ENCODE results near the gene LPGAT1.
A peak's percentile ranks its signal among the peaks of the same experiment; 100 is the strongest.

The LPGAT1 gene

DNA sequence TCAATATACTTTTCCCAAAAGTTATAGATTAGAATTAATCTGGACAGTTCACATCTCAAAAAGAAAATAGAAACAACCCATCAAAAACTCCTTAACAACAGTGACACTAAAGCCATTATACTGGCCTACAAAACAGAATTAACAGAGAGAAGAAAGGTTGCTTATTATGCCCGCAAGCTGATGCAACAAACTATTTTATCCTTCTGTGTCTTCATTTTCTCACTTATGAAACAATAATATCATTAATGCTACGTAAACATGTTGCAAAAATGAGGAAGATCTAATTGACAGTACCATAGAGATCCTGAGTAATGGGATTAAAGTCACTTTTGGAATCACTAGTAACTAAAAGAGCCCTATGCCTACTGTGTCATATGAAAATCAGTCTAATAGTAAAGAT is 32.6 kb downstream of the LPGAT1 start:
- H3K36me3 ChIP-seq (ENCODE audit: control insufficient read depth in 4 of 4, insufficient read depth in 4 of 4, low read length in 3 of 4): peaks cover 2 to 24% (median 9%) of the 10 kb centered on the region in 4 experiments
- POLR2A ChIA-PET: no interaction called here
- no peak overlapping the region for H3K4me3 ChIP-seq (ENCODE audit: control insufficient read depth in 1 of 7, extremely low read depth in 1 of 7, insufficient read depth in 4 of 7, low read depth in 2 of 7, low read length in 6 of 7)
- WGBS (ENCODE audit: insufficient coverage): no CpG with 5 or more reads among the region's 2 CpGs
- no peak overlapping the region for H3K27ac ChIP-seq (ENCODE audit: insufficient read depth in 1 of 2, low read depth in 1 of 2, low read length in 2 of 2, poor library complexity in 1 of 2, severe bottlenecking in 2 of 2)
- CTCF ChIA-PET: interaction anchor here (1.4 to 2.1 kb wide), 2 partner anchors 10 to 18 kb away, joined by 7 to 8 read pairs; no protein-coding TSS in a partner anchor
- no peak for DNase-seq
- H3K27me3 ChIP-seq (replicated peaks in 2 of 5; ENCODE audit: control insufficient read depth in 4 of 5, insufficient read depth in 5 of 5, low read length in 4 of 5): no peaks in the 10 kb centered on the region
- H3K9me3 ChIP-seq (ENCODE audit: control extremely low read depth in 1 of 5, control insufficient read depth in 4 of 5, insufficient read depth in 2 of 5, low read depth in 1 of 5, low read length in 4 of 5): peaks cover 0 to 7% (median under 1%) of the 10 kb centered on the region in 5 experiments
- H3K4me1 ChIP-seq (ENCODE audit: control extremely low read depth in 1 of 4, control insufficient read depth in 4 of 4, insufficient read depth in 4 of 4, low read length in 3 of 4): no peaks in the 10 kb centered on the region

DNA sequence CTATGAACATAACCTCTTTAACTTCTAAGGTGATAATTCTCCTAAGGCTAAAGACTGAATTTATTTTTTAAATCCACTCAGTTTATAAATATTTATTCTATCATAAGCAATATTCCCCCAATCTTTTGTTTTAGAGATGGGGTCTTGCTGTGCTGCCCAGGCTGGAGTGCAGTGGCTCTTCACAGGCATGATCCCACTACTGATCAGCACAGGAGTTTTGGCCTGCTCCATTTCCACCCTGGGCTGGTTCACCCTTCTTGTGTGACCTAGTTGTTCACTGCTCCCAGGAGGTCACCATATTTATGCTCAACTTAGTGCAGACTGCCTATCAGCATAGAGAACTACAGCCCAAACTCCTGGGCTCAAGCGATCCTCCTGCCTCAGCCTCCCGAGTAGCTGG is 38.6 kb downstream of the LPGAT1 start:
- Histone ChIP-seq H3K4me3 (ENCODE audit: control insufficient read depth in 1 of 7, extremely low read depth in 1 of 7, insufficient read depth in 4 of 7, low read depth in 2 of 7, low read length in 6 of 7) (no peak overlapping the region), H3K9me3 (ENCODE audit: control extremely low read depth in 1 of 5, control insufficient read depth in 4 of 5, insufficient read depth in 2 of 5, low read depth in 1 of 5, low read length in 4 of 5) (no peaks in the 10 kb centered on the region), H3K27ac (ENCODE audit: insufficient read depth in 1 of 2, low read depth in 1 of 2, low read length in 2 of 2, poor library complexity in 1 of 2, severe bottlenecking in 2 of 2) (no peak overlapping the region), H3K36me3 (ENCODE audit: control insufficient read depth in 4 of 4, insufficient read depth in 4 of 4, low read length in 3 of 4) (peaks cover 6 to 28% (median 9%) of the 10 kb centered on the region in 4 experiments), H3K4me1 (ENCODE audit: control extremely low read depth in 1 of 4, control insufficient read depth in 4 of 4, insufficient read depth in 4 of 4, low read length in 3 of 4) (no peaks in the 10 kb centered on the region), H3K27me3 (replicated peaks in 2 of 5; ENCODE audit: control insufficient read depth in 4 of 5, insufficient read depth in 5 of 5, low read length in 4 of 5) (no peaks in the 10 kb centered on the region)
- DNase-seq: no peak
- ChIA-PET CTCF (interaction anchor here (0.6 kb wide), 1 partner anchor 1172 kb away, joined by 3 read pairs; no protein-coding TSS in a partner anchor), POLR2A (no interaction called here)
- WGBS (ENCODE audit: insufficient coverage): 96% methylated on average over 2 of the region's 2 CpGs

DNA sequence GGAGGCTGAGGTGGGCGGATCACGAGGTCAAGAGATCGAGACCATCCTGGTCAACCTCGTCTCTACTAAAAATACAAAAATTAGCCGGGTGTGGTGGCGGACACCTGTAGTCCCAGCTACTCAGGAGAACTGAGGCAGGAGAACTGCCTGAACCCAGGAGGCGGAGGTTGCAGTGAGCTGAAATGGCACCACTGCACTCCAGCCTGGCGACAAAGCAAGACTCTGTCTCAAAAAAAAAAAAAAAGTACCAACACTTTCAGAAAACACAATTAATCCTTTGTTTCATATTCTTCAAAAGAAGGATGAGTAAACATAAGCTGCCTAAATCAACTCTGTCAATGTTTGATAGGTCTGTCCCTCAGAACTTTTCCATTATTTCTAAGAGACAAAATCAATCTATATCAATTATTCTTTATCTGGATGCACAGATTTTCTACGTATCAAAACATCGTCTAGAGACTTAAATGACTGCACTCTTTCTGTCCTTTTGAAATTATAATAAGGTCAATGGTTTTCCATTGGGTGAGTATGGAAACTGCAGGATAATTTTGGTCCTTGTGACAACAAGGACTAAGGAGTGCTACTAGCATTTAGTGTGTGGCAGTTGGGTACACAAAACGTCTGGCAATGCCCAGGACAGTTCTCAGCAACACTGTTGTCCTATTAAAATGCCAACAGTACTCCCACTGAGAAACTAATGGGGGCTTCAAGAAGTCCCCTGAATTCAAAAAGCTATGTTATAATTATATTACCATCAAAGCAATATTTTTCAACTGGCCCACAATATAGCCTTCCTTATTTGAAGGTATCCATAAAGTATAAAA is 40.7 kb downstream of the LPGAT1 start:
- H3K4me3 ChIP-seq (ENCODE audit: control insufficient read depth in 1 of 7, extremely low read depth in 1 of 7, insufficient read depth in 4 of 7, low read depth in 2 of 7, low read length in 6 of 7): no peak overlapping the region
- H3K9me3 ChIP-seq (ENCODE audit: control extremely low read depth in 1 of 5, control insufficient read depth in 4 of 5, insufficient read depth in 2 of 5, low read depth in 1 of 5, low read length in 4 of 5): no peaks in the 10 kb centered on the region
- no peaks in the 10 kb centered on the region for H3K4me1 ChIP-seq (ENCODE audit: control extremely low read depth in 1 of 4, control insufficient read depth in 4 of 4, insufficient read depth in 4 of 4, low read length in 3 of 4)
- H3K27me3 ChIP-seq (replicated peaks in 2 of 5; ENCODE audit: control insufficient read depth in 4 of 5, insufficient read depth in 5 of 5, low read length in 4 of 5): no peaks in the 10 kb centered on the region
- H3K36me3 ChIP-seq (ENCODE audit: control insufficient read depth in 4 of 4, insufficient read depth in 4 of 4, low read length in 3 of 4): peaks cover 5 to 25% (median 8%) of the 10 kb centered on the region in 4 experiments
- no peak for DNase-seq
- WGBS (ENCODE audit: insufficient coverage): 100% methylated on average over 4 of the region's 11 CpGs
- CTCF ChIA-PET: interaction anchor here (0.8 to 1.7 kb wide), 2 partner anchors 11 to 281 kb away, joined by 3 read pairs; no protein-coding TSS in a partner anchor
- H3K27ac ChIP-seq (ENCODE audit: insufficient read depth in 1 of 2, low read depth in 1 of 2, low read length in 2 of 2, poor library complexity in 1 of 2, severe bottlenecking in 2 of 2): no peak overlapping the region
- POLR2A ChIA-PET: no interaction called here

DNA sequence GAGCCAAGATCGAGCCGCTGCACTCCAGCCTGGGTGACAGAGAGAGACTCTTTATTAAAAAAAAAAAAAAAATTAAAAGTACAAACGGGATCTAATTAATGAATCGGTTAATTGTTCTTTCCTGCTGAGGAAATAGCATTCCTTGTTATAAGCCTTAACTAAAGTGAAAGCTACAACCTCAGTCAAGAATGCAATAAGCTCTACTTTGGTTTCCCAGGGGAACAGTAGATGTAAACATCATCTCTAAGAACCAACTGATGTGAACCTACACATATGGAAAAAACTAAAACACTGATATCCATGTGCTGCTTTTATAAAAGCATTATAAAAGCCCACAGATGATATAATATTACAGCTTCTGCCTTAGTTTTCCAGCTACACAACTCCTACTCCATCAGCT is 41.9 kb downstream of the LPGAT1 start:
- 60% methylated on average over 1 of the region's 4 CpGs for WGBS (ENCODE audit: insufficient coverage)
- DNase-seq: no peak
- ChIA-PET CTCF (interaction anchor here (0.6 to 2.0 kb wide), 4 partner anchors 9 to 587 kb away, joined by 3 to 8 read pairs (median 3); no protein-coding TSS in a partner anchor), POLR2A (interaction anchor here (0.6 kb wide), 1 partner anchor 20 kb away, joined by 7 read pairs; no protein-coding TSS in a partner anchor)
- H3K27ac ChIP-seq (ENCODE audit: insufficient read depth in 1 of 2, low read depth in 1 of 2, low read length in 2 of 2, poor library complexity in 1 of 2, severe bottlenecking in 2 of 2): no peak overlapping the region
- H3K9me3 ChIP-seq (ENCODE audit: control extremely low read depth in 1 of 5, control insufficient read depth in 4 of 5, insufficient read depth in 2 of 5, low read depth in 1 of 5, low read length in 4 of 5): no peaks in the 10 kb centered on the region
- peaks cover 5 to 25% (median 8%) of the 10 kb centered on the region in 4 experiments for H3K36me3 ChIP-seq (ENCODE audit: control insufficient read depth in 4 of 4, insufficient read depth in 4 of 4, low read length in 3 of 4)
- no peaks in the 10 kb centered on the region for H3K4me1 ChIP-seq (ENCODE audit: control extremely low read depth in 1 of 4, control insufficient read depth in 4 of 4, insufficient read depth in 4 of 4, low read length in 3 of 4)
- H3K27me3 ChIP-seq (replicated peaks in 2 of 5; ENCODE audit: control insufficient read depth in 4 of 5, insufficient read depth in 5 of 5, low read length in 4 of 5): no peaks in the 10 kb centered on the region
- no peak overlapping the region for H3K4me3 ChIP-seq (ENCODE audit: control insufficient read depth in 1 of 7, extremely low read depth in 1 of 7, insufficient read depth in 4 of 7, low read depth in 2 of 7, low read length in 6 of 7)

DNA sequence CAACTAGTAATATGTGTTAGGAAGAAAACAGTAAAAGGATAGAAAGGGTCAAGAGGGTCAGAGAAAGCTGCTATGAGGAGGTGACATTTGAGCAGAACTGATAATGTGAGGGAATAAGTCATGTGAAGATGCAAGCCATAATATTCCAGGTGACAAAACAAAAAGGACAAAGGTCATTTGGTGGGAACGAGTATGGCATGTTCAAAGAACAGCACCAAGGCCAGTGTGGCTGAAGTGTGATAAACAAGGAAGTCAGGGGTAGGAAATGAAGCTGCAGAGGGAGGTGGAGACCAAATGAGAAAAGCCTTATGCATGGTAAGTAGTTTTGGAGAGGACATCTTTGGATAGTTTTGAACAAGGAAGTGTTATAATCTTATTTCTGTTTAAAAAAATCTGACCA is 46.7 kb downstream of the LPGAT1 start:
- CTCF ChIA-PET: interaction anchor here (0.5 kb wide), 1 partner anchor 41 kb away, joined by 4 read pairs; no protein-coding TSS in a partner anchor
- H3K9me3 ChIP-seq (ENCODE audit: control extremely low read depth in 1 of 5, control insufficient read depth in 4 of 5, insufficient read depth in 2 of 5, low read depth in 1 of 5, low read length in 4 of 5): no peaks in the 10 kb centered on the region
- DNase-seq: peak in 2 of 3 donors; percentile 10 to 15
- 100% methylated on average over 1 of the region's 1 CpG for WGBS (ENCODE audit: insufficient coverage)
- H3K4me1 ChIP-seq (ENCODE audit: control extremely low read depth in 1 of 4, control insufficient read depth in 4 of 4, insufficient read depth in 4 of 4, low read length in 3 of 4): no peaks in the 10 kb centered on the region
- POLR2A ChIA-PET: no interaction called here
- H3K27ac ChIP-seq (ENCODE audit: insufficient read depth in 1 of 2, low read depth in 1 of 2, low read length in 2 of 2, poor library complexity in 1 of 2, severe bottlenecking in 2 of 2): no peak overlapping the region
- H3K27me3 ChIP-seq (replicated peaks in 2 of 5; ENCODE audit: control insufficient read depth in 4 of 5, insufficient read depth in 5 of 5, low read length in 4 of 5): no peaks in the 10 kb centered on the region
- H3K36me3 ChIP-seq (ENCODE audit: control insufficient read depth in 4 of 4, insufficient read depth in 4 of 4, low read length in 3 of 4): peaks cover 0 to 21% (median 4%) of the 10 kb centered on the region in 4 experiments
- no peak overlapping the region for H3K4me3 ChIP-seq (ENCODE audit: control insufficient read depth in 1 of 7, extremely low read depth in 1 of 7, insufficient read depth in 4 of 7, low read depth in 2 of 7, low read length in 6 of 7)

DNA sequence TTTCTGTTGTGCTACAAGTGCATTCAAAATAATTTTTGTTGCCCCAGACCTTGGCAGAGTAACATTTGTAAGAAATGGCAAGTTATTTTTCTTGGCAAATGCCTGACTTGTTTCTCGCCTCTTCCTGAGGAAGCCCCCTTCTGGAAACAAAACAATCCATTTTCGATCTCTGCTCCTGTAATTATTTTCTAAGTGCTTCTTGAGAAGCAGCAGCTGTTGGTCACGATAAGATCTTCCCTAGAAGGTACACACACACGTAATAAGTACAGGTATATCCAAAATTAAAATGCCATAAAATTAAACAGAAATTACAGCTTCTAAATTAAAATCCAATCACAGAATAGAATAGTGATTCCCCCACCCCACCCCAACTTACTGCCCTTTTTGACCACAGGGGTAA is 47.3 kb downstream of the LPGAT1 start:
- Histone ChIP-seq H3K27me3 (replicated peaks in 2 of 5; ENCODE audit: control insufficient read depth in 4 of 5, insufficient read depth in 5 of 5, low read length in 4 of 5) (no peaks in the 10 kb centered on the region), H3K4me3 (ENCODE audit: control insufficient read depth in 1 of 7, extremely low read depth in 1 of 7, insufficient read depth in 4 of 7, low read depth in 2 of 7, low read length in 6 of 7) (no peak overlapping the region), H3K27ac (ENCODE audit: insufficient read depth in 1 of 2, low read depth in 1 of 2, low read length in 2 of 2, poor library complexity in 1 of 2, severe bottlenecking in 2 of 2) (no peak overlapping the region), H3K36me3 (ENCODE audit: control insufficient read depth in 4 of 4, insufficient read depth in 4 of 4, low read length in 3 of 4) (peaks cover 0 to 25% (median 4%) of the 10 kb centered on the region in 4 experiments), H3K4me1 (ENCODE audit: control extremely low read depth in 1 of 4, control insufficient read depth in 4 of 4, insufficient read depth in 4 of 4, low read length in 3 of 4) (no peaks in the 10 kb centered on the region), H3K9me3 (ENCODE audit: control extremely low read depth in 1 of 5, control insufficient read depth in 4 of 5, insufficient read depth in 2 of 5, low read depth in 1 of 5, low read length in 4 of 5) (no peaks in the 10 kb centered on the region)
- WGBS (ENCODE audit: insufficient coverage): 87% methylated on average over 3 of the region's 4 CpGs
- DNase-seq: no peak
- ChIA-PET CTCF (no interaction called here), POLR2A (no interaction called here)

DNA sequence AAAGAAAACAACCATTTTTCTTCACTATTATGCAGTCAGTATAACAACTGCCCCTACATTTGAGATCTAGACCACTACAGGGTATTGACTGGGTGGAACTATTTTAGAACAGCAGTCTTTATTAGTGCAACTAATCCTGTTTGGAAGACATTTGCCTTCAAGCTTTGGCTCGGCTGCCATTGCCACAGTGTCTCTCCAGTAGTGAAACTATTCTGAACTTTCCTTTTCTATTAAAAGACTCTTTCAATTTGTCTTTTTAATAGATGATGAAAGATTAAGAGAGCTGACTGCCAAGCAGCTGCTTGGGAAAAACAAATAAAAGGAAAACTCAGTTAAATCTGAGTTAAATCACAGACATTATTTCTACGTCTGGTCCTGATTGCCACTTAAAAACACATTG is 49.3 kb downstream of the LPGAT1 start:
- H3K27ac ChIP-seq (ENCODE audit: insufficient read depth in 1 of 2, low read depth in 1 of 2, low read length in 2 of 2, poor library complexity in 1 of 2, severe bottlenecking in 2 of 2): no peak overlapping the region
- CTCF ChIA-PET: interaction anchor here (0.8 kb wide), 1 partner anchor 198 kb away, joined by 3 read pairs; no protein-coding TSS in a partner anchor
- 100% methylated on average over 1 of the region's 2 CpGs for WGBS (ENCODE audit: insufficient coverage)
- no peak overlapping the region for H3K4me3 ChIP-seq (ENCODE audit: control insufficient read depth in 1 of 7, extremely low read depth in 1 of 7, insufficient read depth in 4 of 7, low read depth in 2 of 7, low read length in 6 of 7)
- POLR2A ChIA-PET: no interaction called here
- no peaks in the 10 kb centered on the region for H3K9me3 ChIP-seq (ENCODE audit: control extremely low read depth in 1 of 5, control insufficient read depth in 4 of 5, insufficient read depth in 2 of 5, low read depth in 1 of 5, low read length in 4 of 5)
- peaks cover 0 to 29% (median 3%) of the 10 kb centered on the region in 4 experiments for H3K36me3 ChIP-seq (ENCODE audit: control insufficient read depth in 4 of 4, insufficient read depth in 4 of 4, low read length in 3 of 4)
- no peaks in the 10 kb centered on the region for H3K4me1 ChIP-seq (ENCODE audit: control extremely low read depth in 1 of 4, control insufficient read depth in 4 of 4, insufficient read depth in 4 of 4, low read length in 3 of 4)
- DNase-seq: no peak
- no peaks in the 10 kb centered on the region for H3K27me3 ChIP-seq (replicated peaks in 2 of 5; ENCODE audit: control insufficient read depth in 4 of 5, insufficient read depth in 5 of 5, low read length in 4 of 5)
